Retinal pigment epithelial cell (primary cell): ENCODE results near the gene PLXNA4.

Experiments
- DNase-seq: peaks from one replicate; pipeline ENCODE4 v3.0.0-alpha.2; 2010; ENCODE audit warnings: low read depth
- H3K4me3 ChIP-seq: 2 replicates; pipeline ENCODE4 v1.5.1; 2011; ENCODE audit warnings: mild to moderate bottlenecking, low read length, control low read depth, moderate library complexity
- TF ChIP-seq, protein P1 (sequence below): conservative IDR thresholded peaks from 2 replicates; pipeline ENCODE4 v1.5.1; 2011; ENCODE audit warnings: low read depth, low read length, control low read depth, inconsistent platforms

Gene PLXNA4

DNA sequence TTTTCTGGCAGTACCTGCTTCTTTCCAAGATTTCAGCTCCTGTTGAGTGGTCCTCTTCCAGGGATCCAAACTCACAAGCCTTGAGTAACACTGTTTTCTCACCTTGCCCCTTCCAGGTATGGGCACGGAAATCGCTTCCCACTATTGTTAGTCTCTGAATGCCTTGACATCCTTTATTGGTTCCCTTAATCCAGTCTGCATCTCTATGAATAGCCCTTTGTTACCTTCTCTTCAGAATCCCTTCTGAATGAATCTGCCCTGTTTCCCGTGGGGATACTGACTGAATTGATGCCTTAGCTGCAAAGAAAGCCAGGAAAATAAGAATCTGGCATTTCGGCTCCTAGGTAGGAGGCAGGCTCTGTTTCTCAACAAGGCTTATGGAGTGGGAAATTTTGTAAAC, 467.7 kb downstream of the PLXNA4 start:
- H3K4me3 ChIP-seq, result no peak overlapping the region
- TF ChIP-seq, protein P1, sequence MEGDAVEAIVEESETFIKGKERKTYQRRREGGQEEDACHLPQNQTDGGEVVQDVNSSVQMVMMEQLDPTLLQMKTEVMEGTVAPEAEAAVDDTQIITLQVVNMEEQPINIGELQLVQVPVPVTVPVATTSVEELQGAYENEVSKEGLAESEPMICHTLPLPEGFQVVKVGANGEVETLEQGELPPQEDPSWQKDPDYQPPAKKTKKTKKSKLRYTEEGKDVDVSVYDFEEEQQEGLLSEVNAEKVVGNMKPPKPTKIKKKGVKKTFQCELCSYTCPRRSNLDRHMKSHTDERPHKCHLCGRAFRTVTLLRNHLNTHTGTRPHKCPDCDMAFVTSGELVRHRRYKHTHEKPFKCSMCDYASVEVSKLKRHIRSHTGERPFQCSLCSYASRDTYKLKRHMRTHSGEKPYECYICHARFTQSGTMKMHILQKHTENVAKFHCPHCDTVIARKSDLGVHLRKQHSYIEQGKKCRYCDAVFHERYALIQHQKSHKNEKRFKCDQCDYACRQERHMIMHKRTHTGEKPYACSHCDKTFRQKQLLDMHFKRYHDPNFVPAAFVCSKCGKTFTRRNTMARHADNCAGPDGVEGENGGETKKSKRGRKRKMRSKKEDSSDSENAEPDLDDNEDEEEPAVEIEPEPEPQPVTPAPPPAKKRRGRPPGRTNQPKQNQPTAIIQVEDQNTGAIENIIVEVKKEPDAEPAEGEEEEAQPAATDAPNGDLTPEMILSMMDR, result no peak

GRCh38 chr7:132106491-132106890, 469.8 kb downstream of the PLXNA4 start:
- H3K4me3 ChIP-seq, result no peak overlapping the region
- no peak for DNase-seq
- TF ChIP-seq, protein P1, result no peak

More for the DNA sequence above, 467.7 kb downstream of the PLXNA4 start:
- DNase-seq, result no peak

DNA sequence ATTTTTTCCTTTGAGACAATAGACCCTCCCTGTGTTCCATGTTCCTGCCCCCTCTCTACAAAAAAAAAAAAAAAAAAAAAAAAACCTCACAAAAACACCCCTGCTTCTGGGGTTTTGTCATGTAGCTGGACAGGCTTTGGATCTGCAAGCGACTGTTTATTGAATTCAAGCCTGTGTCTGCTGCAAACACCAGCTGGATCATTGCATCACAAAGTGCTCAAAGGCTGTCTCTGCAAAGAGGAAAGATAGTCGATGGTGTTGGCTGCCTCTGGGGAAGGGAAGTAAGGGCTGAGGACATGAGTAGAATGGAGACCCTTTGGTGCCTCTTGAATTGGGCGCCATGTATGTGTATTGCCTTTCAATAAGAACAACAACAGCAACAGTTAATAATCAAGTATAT, 471.2 kb downstream of the PLXNA4 start:
- DNase-seq, result no peak
- TF ChIP-seq, protein P1, result no peak
- H3K4me3 ChIP-seq, result no peak overlapping the region

GRCh38 chr7:132103718-132104117, 472.6 kb downstream of the PLXNA4 start:
- DNase-seq, result no peak
- TF ChIP-seq, protein P1, result no peak
- H3K4me3 ChIP-seq, result no peak overlapping the region

GRCh38 chr7:132102942-132103341, 473.3 kb downstream of the PLXNA4 start:
- DNase-seq, result no peak
- TF ChIP-seq, protein P1, result no peak
- no peak overlapping the region for H3K4me3 ChIP-seq

GRCh38 chr7:132102391-132102790, 473.9 kb downstream of the PLXNA4 start:
- no peak for DNase-seq
- TF ChIP-seq, protein P1, result no peak
- no peak overlapping the region for H3K4me3 ChIP-seq

DNA sequence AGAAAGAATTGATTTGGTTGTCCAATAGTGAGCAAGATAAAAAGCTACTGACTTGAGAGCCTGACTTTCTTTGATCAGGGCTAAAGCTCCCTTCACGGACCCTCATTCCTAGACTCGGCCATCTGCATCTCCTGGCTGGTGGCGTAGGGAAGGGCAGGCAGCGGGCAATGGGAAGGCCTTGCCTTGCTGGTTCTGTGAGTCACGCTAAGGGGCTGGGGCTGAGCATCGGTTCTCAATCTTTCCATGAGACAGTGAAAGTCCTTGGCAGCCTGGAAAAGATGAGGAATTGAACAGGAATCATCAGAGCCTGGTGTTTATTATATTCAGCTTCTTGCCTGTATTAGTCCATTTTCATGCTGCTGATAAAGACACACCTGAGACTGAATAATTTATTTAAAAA, 475.3 kb downstream of the PLXNA4 start:
- DNase-seq, result no peak
- TF ChIP-seq, protein P1, result no peak
- no peak overlapping the region for H3K4me3 ChIP-seq
